Gastroesophageal sphincter (tissue), 3 donors: Measurements from ENCODE around the gene SH3RF2.

Experiments
- CTCF ChIP-seq, 4 experiments: fragments of 200-600 bp in 2 of 4; fragments of 450-650 bp in 2 of 4; sonication (generic) in 1 of 4; IDR thresholded peaks; one replicate each; pipeline ENCODE4 v1.5.1; 2017 to 2019; ENCODE audit warnings: antibody characterized with exemption in 4 of 4, mild to moderate bottlenecking in 2 of 4, moderate library complexity in 2 of 4
- POLR2A ChIP-seq, 2 donors: fragments of 450-650 bp; IDR thresholded peaks; one replicate each; pipeline ENCODE4 v1.6.1; 2017; ENCODE audit warnings: antibody characterized with exemption in 2 of 2, mild to moderate bottlenecking in 2 of 2, moderate library complexity in 1 of 2
- POLR2AphosphoS5 ChIP-seq: sonication (generic); formaldehyde crosslinking; IDR thresholded peaks from one replicate; pipeline ENCODE4 v1.6.1; 2017; ENCODE audit warnings: antibody characterized with exemption

- TF ChIP-seq CTCF (IDR thresholded peaks at IDR 0.05) (no peak), POLR2AphosphoS5 (no peak), POLR2A (IDR thresholded peaks at IDR 0.05) (no peak)
Observed at GRCh38 chr5:145951071-145951470, 14.7 kb downstream of the SH3RF2 start.
